Stimulated activated effector memory CD8-positive, alpha-beta T cell treated with anti-CD3 and anti-CD28 coated beads, Interleukin-12 subunit alpha, Interleukin-12 subunit beta, amount 100 ng/mL, for 72 hours (primary cell): ENCODE data around the gene TXNDC2.
A peak's percentile ranks its signal among the peaks of the same experiment; 100 is the strongest.
"Not testable (repeated sequence)": the region's sequence is repeated elsewhere in the genome, so short reads cannot be mapped to it uniquely, and the experiment has no call there.

Experiments
- ATAC-seq: fragments of 150-1000 bp; cut with Tn5 transposase; 2 replicates; pipeline ENCODE4 v1.10.0; 2021
- DNase-seq, 2 donors: peaks; one replicate each; pipeline ENCODE4 v3.0.0; 2021 to 2022; ENCODE audit warnings: low spot score in 2 of 2
- H3K27ac Mint-ChIP-seq: one replicate; pipeline ENCODE4 v1.8.0; 2022; ENCODE audit warnings: mild to moderate bottlenecking, mixed read lengths
- H3K36me3 Mint-ChIP-seq: one replicate; pipeline ENCODE4 v1.8.0; 2022; ENCODE audit warnings: mild to moderate bottlenecking, mixed read lengths
- H3K4me1 Mint-ChIP-seq: one replicate; pipeline ENCODE4 v1.8.0; 2022; ENCODE audit warnings: mixed read lengths
- H3K4me3 Mint-ChIP-seq: one replicate; pipeline ENCODE4 v1.8.0; 2022; ENCODE audit warnings: mild to moderate bottlenecking, mixed read lengths
- H3K9me3 Mint-ChIP-seq: one replicate; pipeline ENCODE4 v1.8.0; 2022; ENCODE audit warnings: mixed read lengths

Gene TXNDC2

GRCh38 chr18:9890957-9891356, 5.2 kb downstream of the TXNDC2 start:
- no peak for DNase-seq
- Mint-ChIP-seq H3K36me3 (no peaks in the 10 kb centered on the region), H3K9me3 (no peaks in the 10 kb centered on the region), H3K4me3 (no peak overlapping the region), H3K4me1 (peaks cover 1% of the 10 kb centered on the region), H3K27ac (no peak overlapping the region)
- ATAC-seq: no peak

- not testable (repeated sequence) for H3K9me3 Mint-ChIP-seq, DNase-seq, H3K4me1 Mint-ChIP-seq, H3K36me3 Mint-ChIP-seq, H3K4me3 Mint-ChIP-seq, ATAC-seq, H3K27ac Mint-ChIP-seq
These were observed 5.7 kb downstream of the TXNDC2 start for GRCh38 chr18:9891515-9891914.

- Mint-ChIP-seq H3K9me3 (no peaks in the 10 kb centered on the region), H3K4me1 (no peaks in the 10 kb centered on the region), H3K36me3 (no peaks in the 10 kb centered on the region), H3K27ac (no peak overlapping the region), H3K4me3 (no peak overlapping the region)
- DNase-seq (no peak), ATAC-seq (no peak)
These were observed 8.8 kb downstream of the TXNDC2 start for GRCh38 chr18:9894454-9895068.

GRCh38 chr18:9897129-9897528, 11.4 kb downstream of the TXNDC2 start:
- DNase-seq (no peak), ATAC-seq (no peak)
- H3K4me1 Mint-ChIP-seq: no peaks in the 10 kb centered on the region
- H3K4me3 Mint-ChIP-seq: no peak overlapping the region
- H3K27ac Mint-ChIP-seq: no peak overlapping the region
- H3K36me3 Mint-ChIP-seq: no peaks in the 10 kb centered on the region
- H3K9me3 Mint-ChIP-seq: no peaks in the 10 kb centered on the region

GRCh38 chr18:9897787-9898291, 12.1 kb downstream of the TXNDC2 start:
- not testable (repeated sequence) for H3K27ac Mint-ChIP-seq, H3K4me3 Mint-ChIP-seq, H3K36me3 Mint-ChIP-seq, ATAC-seq, DNase-seq, H3K9me3 Mint-ChIP-seq, H3K4me1 Mint-ChIP-seq

GRCh38 chr18:9898792-9899549, 13.2 kb downstream of the TXNDC2 start:
- ATAC-seq (peak; percentile 71), DNase-seq (no peak)
- Mint-ChIP-seq H3K4me3 (no peak overlapping the region), H3K27ac (no peak overlapping the region), H3K36me3 (no peaks in the 10 kb centered on the region), H3K4me1 (no peaks in the 10 kb centered on the region), H3K9me3 (no peaks in the 10 kb centered on the region)

- not testable (repeated sequence) for ATAC-seq, H3K27ac Mint-ChIP-seq, H3K4me1 Mint-ChIP-seq, H3K36me3 Mint-ChIP-seq, DNase-seq, H3K9me3 Mint-ChIP-seq, H3K4me3 Mint-ChIP-seq
These were observed 13.8 kb downstream of the TXNDC2 start for GRCh38 chr18:9899550-9899930.

GRCh38 chr18:9900699-9901098, 14.9 kb downstream of the TXNDC2 start:
- H3K4me3 Mint-ChIP-seq: no peak overlapping the region
- H3K9me3 Mint-ChIP-seq: no peaks in the 10 kb centered on the region
- H3K27ac Mint-ChIP-seq: no peak overlapping the region
- no peaks in the 10 kb centered on the region for H3K36me3 Mint-ChIP-seq
- peak; percentile 55 for ATAC-seq
- no peaks in the 10 kb centered on the region for H3K4me1 Mint-ChIP-seq
- DNase-seq: no peak

GRCh38 chr18:9901377-9901776, 15.6 kb downstream of the TXNDC2 start:
- H3K4me1 Mint-ChIP-seq: no peaks in the 10 kb centered on the region

GRCh38 chr18:9902264-9902663, 16.5 kb downstream of the TXNDC2 start:
- not testable (repeated sequence) for H3K4me3 Mint-ChIP-seq, H3K4me1 Mint-ChIP-seq, H3K9me3 Mint-ChIP-seq, H3K27ac Mint-ChIP-seq, H3K36me3 Mint-ChIP-seq, ATAC-seq, DNase-seq

More at GRCh38 chr18:9901377-9901776, 15.6 kb downstream of the TXNDC2 start:
- Mint-ChIP-seq H3K4me3 (no peak overlapping the region), H3K27ac (no peak overlapping the region), H3K9me3 (no peaks in the 10 kb centered on the region), H3K36me3 (no peaks in the 10 kb centered on the region)
- ATAC-seq: no peak
- no peak for DNase-seq

GRCh38 chr18:9902832-9903231, 17.1 kb downstream of the TXNDC2 start:
- Mint-ChIP-seq H3K27ac (no peak overlapping the region), H3K9me3 (no peaks in the 10 kb centered on the region)

GRCh38 chr18:9905401-9905922, 19.7 kb downstream of the TXNDC2 start:
- H3K9me3 Mint-ChIP-seq: no peaks in the 10 kb centered on the region
- ATAC-seq: no peak
- no peak for DNase-seq
- H3K4me3 Mint-ChIP-seq: no peak overlapping the region
- no peak overlapping the region for H3K27ac Mint-ChIP-seq
- no peaks in the 10 kb centered on the region for H3K36me3 Mint-ChIP-seq
- H3K4me1 Mint-ChIP-seq: no peaks in the 10 kb centered on the region

More at GRCh38 chr18:9902832-9903231, 17.1 kb downstream of the TXNDC2 start:
- Mint-ChIP-seq H3K36me3 (no peaks in the 10 kb centered on the region), H3K4me1 (no peaks in the 10 kb centered on the region), H3K4me3 (no peak overlapping the region)
- ATAC-seq: no peak
- no peak for DNase-seq

GRCh38 chr18:9906481-9906880, 20.7 kb downstream of the TXNDC2 start:
- Mint-ChIP-seq H3K4me1 (no peaks in the 10 kb centered on the region), H3K36me3 (no peaks in the 10 kb centered on the region), H3K4me3 (no peak overlapping the region), H3K9me3 (no peaks in the 10 kb centered on the region), H3K27ac (no peak overlapping the region)
- DNase-seq: no peak
- ATAC-seq: peak; percentile 13

GRCh38 chr18:9907867-9908266, 22.1 kb downstream of the TXNDC2 start:
- peaks cover under 1% of the 10 kb centered on the region for H3K4me1 Mint-ChIP-seq
- no peak for DNase-seq
- no peaks in the 10 kb centered on the region for H3K36me3 Mint-ChIP-seq
- no peak overlapping the region for H3K4me3 Mint-ChIP-seq
- no peak overlapping the region for H3K27ac Mint-ChIP-seq
- no peaks in the 10 kb centered on the region for H3K9me3 Mint-ChIP-seq
- no peak for ATAC-seq

- no peaks in the 10 kb centered on the region for H3K9me3 Mint-ChIP-seq
- H3K27ac Mint-ChIP-seq: no peak overlapping the region
- H3K4me1 Mint-ChIP-seq: peaks cover 8% of the 10 kb centered on the region
- H3K4me3 Mint-ChIP-seq: no peak overlapping the region
- ATAC-seq (no peak), DNase-seq (no peak)
- peaks cover 14% of the 10 kb centered on the region for H3K36me3 Mint-ChIP-seq
These were observed 24.3 kb downstream of the TXNDC2 start for GRCh38 chr18:9910071-9910470.

- DNase-seq (no peak), ATAC-seq (no peak)
- Mint-ChIP-seq H3K27ac (no peak overlapping the region), H3K9me3 (no peaks in the 10 kb centered on the region), H3K36me3 (peaks cover 17% of the 10 kb centered on the region), H3K4me3 (no peak overlapping the region), H3K4me1 (peaks cover 14% of the 10 kb centered on the region)
These were observed 24.9 kb downstream of the TXNDC2 start for GRCh38 chr18:9910661-9911060.
